B cell (primary cell): Measurements from ENCODE around the gene CALML4. TPM values are rescaled to one million over a fixed set of nuclear protein-coding genes. Genes with fewer than 3 reads are reported as not detected.

ENCODE experiments used
- ATAC-seq: fragments of 200-7000 bp; cut with Tn5 transposase; one replicate; pipeline ENCODE4 v1.10.0; 2021; ENCODE audit warnings: low read depth, mild to moderate bottlenecking, moderate number of reproducible peaks, moderate library complexity
- CTCF ChIA-PET: fragments of 350-600 bp; sonication (Branson Sonifier 250); formaldehyde crosslinking; loops from one replicate; lab custom pipeline; 2021; ENCODE audit warnings: antibody characterized with exemption, inconsistent platforms; lab: Charles Lee
- POLR2A ChIA-PET: fragments of 350-600 bp; sonication (Branson Sonifier 250); formaldehyde crosslinking; loops from one replicate; lab custom pipeline; 2021; ENCODE audit warnings: antibody characterized with exemption; lab: Charles Lee
- DNase-seq: peaks from one replicate; pipeline ENCODE4 v3.0.0; 2013
- H2AFZ ChIP-seq: 2 replicates; pipeline ENCODE4 v1.6.1; 2012; ENCODE audit warnings: mild to moderate bottlenecking, low read depth, low read length; ENCODE audit not compliant: insufficient read depth, poor library complexity, severe bottlenecking
- H3K27ac ChIP-seq, 2 donors: 1 replicate in 1 of 2; 2 replicates in 1 of 2; pipeline ENCODE4 v1.5.1; 2012 to 2013; ENCODE audit warnings: low read length in 2 of 2, mild to moderate bottlenecking in 2 of 2, moderate library complexity in 1 of 2
- H3K27me3 ChIP-seq, 4 experiments: fragments of 200-600 bp in 1 of 4; sonication (generic) in 1 of 4; replicated peaks in 1 of 4; 1 replicate in 2 of 4; 2 replicates in 2 of 4; pipeline versions ENCODE4 v1.6.1 to v1.7.0; 2013 to 2016; ENCODE audit warnings: low read length in 3 of 4, mild to moderate bottlenecking in 2 of 4, mixed read lengths in 1 of 4, moderate library complexity in 1 of 4; ENCODE audit not compliant: insufficient read depth in 4 of 4, control insufficient read depth in 3 of 4; ENCODE audit errors: control extremely low read depth in 1 of 4
- H3K36me3 ChIP-seq, 2 experiments: replicated peaks in 1 of 2; 1 replicate in 1 of 2; 2 replicates in 1 of 2; pipeline versions ENCODE4 v1.6.1 to v1.7.1; 2013; ENCODE audit warnings: low read length in 1 of 2; ENCODE audit not compliant: insufficient read depth in 2 of 2, control insufficient read depth in 1 of 2; ENCODE audit errors: control extremely low read depth in 1 of 2, extremely low read depth in 1 of 2
- H3K4me1 ChIP-seq, 2 donors: fragments of 200-600 bp in 1 of 2; sonication (generic) in 1 of 2; 1 replicate in 1 of 2; 2 replicates in 1 of 2; pipeline versions ENCODE4 v1.5.1 to v1.6.1; 2013 to 2017; ENCODE audit warnings: low read length in 2 of 2; ENCODE audit not compliant: control insufficient read depth in 2 of 2, insufficient read depth in 2 of 2
- H3K4me2 ChIP-seq: replicated peaks from 2 replicates; pipeline ENCODE3; 2012; ENCODE audit warnings: mild to moderate bottlenecking, low read depth, low read length; ENCODE audit not compliant: poor library complexity, severe bottlenecking
- H3K4me3 ChIP-seq, 5 experiments: fragments of 200-600 bp in 1 of 5; sonication (generic) in 1 of 5; 1 replicate in 3 of 5; 2 replicates in 2 of 5; pipeline versions ENCODE4 v1.5.1 to v1.7.0; 2011 to 2016; ENCODE audit warnings: low read length in 4 of 5, mild to moderate bottlenecking in 4 of 5, low read depth in 2 of 5, control low read depth in 1 of 5, moderate library complexity in 1 of 5; ENCODE audit not compliant: insufficient read depth in 1 of 5; ENCODE audit errors: control extremely low read depth in 1 of 5, extremely low read depth in 1 of 5
- H3K79me2 ChIP-seq: fragments of 200-600 bp; sonication (generic); one replicate; pipeline ENCODE4 v1.6.0; 2016; ENCODE audit warnings: low read length; ENCODE audit not compliant: control insufficient read depth, insufficient read depth
- H3K9ac ChIP-seq: fragments of 200-600 bp; sonication (generic); 2 replicates; pipeline ENCODE4 v1.6.1; 2017; ENCODE audit warnings: mild to moderate bottlenecking, low read length, moderate library complexity
- H3K9me3 ChIP-seq, 3 donors: one replicate each; pipeline versions ENCODE4 v1.6.1 to v1.7.1; 2013; ENCODE audit warnings: low read length in 2 of 3; ENCODE audit not compliant: control insufficient read depth in 2 of 3, insufficient read depth in 1 of 3; ENCODE audit errors: control extremely low read depth in 1 of 3
- H4K20me1 ChIP-seq: 2 replicates; pipeline ENCODE4 v1.6.0; 2012; ENCODE audit warnings: mild to moderate bottlenecking, low read length; ENCODE audit not compliant: insufficient read depth, control insufficient read depth, poor library complexity, severe bottlenecking
- H3K27ac Mint-ChIP-seq: one replicate; pipeline ENCODE4 v1.8.0; 2021; ENCODE audit warnings: mixed read lengths
- H3K27me3 Mint-ChIP-seq: one replicate; pipeline ENCODE4 v1.8.0; 2021; ENCODE audit warnings: mixed read lengths
- H3K4me1 Mint-ChIP-seq: one replicate; pipeline ENCODE4 v1.8.0; 2021; ENCODE audit warnings: mixed read lengths
- H3K4me3 Mint-ChIP-seq: one replicate; pipeline ENCODE4 v1.8.0; 2021; ENCODE audit warnings: mixed read lengths
- H3K9me3 Mint-ChIP-seq: one replicate; pipeline ENCODE4 v1.8.0; 2022; ENCODE audit warnings: mixed read lengths; ENCODE audit not compliant: insufficient read depth
- EZH2 ChIP-seq: IDR thresholded peaks from 2 replicates; pipeline ENCODE4 v1.6.1; 2012; ENCODE audit warnings: borderline replicate concordance, low read depth, mild to moderate bottlenecking, moderate library complexity, low read length; ENCODE audit not compliant: insufficient read depth, poor library complexity, severe bottlenecking
- WGBS: methylation state at CpG from one replicate; pipeline ENCODE4 v1.1.5; 2013; ENCODE audit warnings: missing lambda C conversion rate; ENCODE audit not compliant: insufficient coverage; 5-methylcytosine and 5-hydroxymethylcytosine counted together
- intact Hi-C: fragments of 100-400 bp; cut with micrococcal nuclease; formaldehyde crosslinking; loops from one replicate; pipeline ENCODE4 v1.10.0; 2022
- polyA plus RNA-seq: library from polyadenylated mRNA; depleted of rRNA; stranded (reverse); fragments of >200 nt; gene quantifications from 2 replicates; pipeline ENCODE4 v1.2.3, GENCODE V29; 2012
- total RNA-seq, 2 donors: library from RNA; stranded (reverse); fragments of 120-200 nt in 1 of 2; gene quantifications; 1 replicate in 1 of 2; 2 replicates in 1 of 2; pipeline versions ENCODE4 v1.2.3 to v1.2.4, GENCODE V29; 2013 to 2022
- TF ChIP-seq, protein P1 (sequence below): fragments of 200-600 bp; IDR thresholded peaks from one replicate; pipeline ENCODE4 v1.8.0; 2022; ENCODE audit warnings: antibody characterized with exemption, mild to moderate bottlenecking

CALML4 gene
- total and polyA plus RNA-seq, 2 donors (not counting 1 experiment from before 2014, with no cell fraction given), result 2.4 to 4.2 TPM

DNA sequence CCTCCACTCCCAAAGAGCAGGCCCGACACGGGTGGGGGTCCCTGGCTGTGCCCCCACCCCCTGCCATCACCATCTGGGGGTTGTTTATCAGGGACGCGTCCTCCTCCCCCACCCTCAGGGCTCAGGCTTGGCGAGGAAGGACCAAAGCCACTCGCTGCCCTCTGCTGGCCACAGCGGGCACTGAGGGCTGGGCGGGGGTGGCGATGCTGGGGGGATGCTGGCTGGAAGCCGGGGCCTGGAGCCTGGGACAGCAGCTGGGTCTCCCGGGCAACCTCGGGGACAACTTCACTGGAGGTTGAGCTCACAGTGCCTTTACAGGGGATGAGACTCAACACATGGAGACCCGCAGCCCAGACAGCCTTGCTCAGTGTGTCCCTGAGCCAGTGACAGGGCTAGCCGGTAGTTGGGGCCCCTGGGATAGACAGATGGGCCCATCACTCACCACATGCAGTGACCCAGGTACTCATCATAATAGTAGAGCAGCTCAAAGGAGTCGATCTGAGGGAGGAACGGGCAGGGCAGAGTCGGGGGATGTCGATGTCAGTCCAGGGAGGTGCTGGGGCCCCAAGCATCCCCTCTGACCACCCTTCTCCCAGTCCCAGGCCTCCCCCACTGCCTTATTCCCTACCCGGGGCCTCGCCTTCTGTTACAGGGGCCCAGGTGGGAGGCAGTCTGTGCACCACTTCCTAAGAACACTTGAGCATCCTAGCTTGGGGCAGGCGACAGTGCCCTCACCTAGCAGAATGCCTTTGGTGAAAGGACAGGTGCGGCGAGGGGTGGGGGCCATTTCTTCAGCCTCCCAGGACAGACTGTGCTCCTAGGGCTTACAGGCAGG lies 5.9 kb upstream of the CALML4 start:
- DNase-seq (peak; percentile 58), ATAC-seq (peak; percentile 37)
- TF ChIP-seq EZH2, result no peak
- TF ChIP-seq, protein P1, sequence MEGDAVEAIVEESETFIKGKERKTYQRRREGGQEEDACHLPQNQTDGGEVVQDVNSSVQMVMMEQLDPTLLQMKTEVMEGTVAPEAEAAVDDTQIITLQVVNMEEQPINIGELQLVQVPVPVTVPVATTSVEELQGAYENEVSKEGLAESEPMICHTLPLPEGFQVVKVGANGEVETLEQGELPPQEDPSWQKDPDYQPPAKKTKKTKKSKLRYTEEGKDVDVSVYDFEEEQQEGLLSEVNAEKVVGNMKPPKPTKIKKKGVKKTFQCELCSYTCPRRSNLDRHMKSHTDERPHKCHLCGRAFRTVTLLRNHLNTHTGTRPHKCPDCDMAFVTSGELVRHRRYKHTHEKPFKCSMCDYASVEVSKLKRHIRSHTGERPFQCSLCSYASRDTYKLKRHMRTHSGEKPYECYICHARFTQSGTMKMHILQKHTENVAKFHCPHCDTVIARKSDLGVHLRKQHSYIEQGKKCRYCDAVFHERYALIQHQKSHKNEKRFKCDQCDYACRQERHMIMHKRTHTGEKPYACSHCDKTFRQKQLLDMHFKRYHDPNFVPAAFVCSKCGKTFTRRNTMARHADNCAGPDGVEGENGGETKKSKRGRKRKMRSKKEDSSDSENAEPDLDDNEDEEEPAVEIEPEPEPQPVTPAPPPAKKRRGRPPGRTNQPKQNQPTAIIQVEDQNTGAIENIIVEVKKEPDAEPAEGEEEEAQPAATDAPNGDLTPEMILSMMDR, result peak; percentile 69
- Histone ChIP-seq H3K9ac (no peak overlapping the region), H3K27ac (no peak overlapping the region), H3K4me3 (no peak overlapping the region), H4K20me1 (no peaks in the 10 kb centered on the region), H2AFZ (no peak overlapping the region), H3K4me2 (peak overlapping the region; percentile 58), H3K9me3 (peaks cover 0 to 7% (median 0%) of the 10 kb centered on the region in 3 donors), H3K36me3 (peaks cover 0 to 3% of the 10 kb centered on the region in 2 experiments), H3K79me2 (peaks cover 3% of the 10 kb centered on the region), H3K27me3 (no peaks in the 10 kb centered on the region), H3K4me1 (peaks cover 26 to 30% of the 10 kb centered on the region in 2 donors)
- H3K4me1 Mint-ChIP-seq, result peaks cover 26% of the 10 kb centered on the region
- H3K4me3 Mint-ChIP-seq, result no peak overlapping the region
- intact Hi-C loops, result no loop called here
- no peaks in the 10 kb centered on the region for H3K27me3 Mint-ChIP-seq
- CTCF ChIA-PET, result interaction anchor here (0.7 to 2.3 kb wide), 5 partner anchors 8 to 428 kb away, joined by 4 to 7 read pairs (median 5); no protein-coding TSS in a partner anchor
- 79% methylated on average over 16 of the region's 23 CpGs for WGBS
- POLR2A ChIA-PET, result no interaction called here
- peak overlapping the region; percentile 20 for H3K27ac Mint-ChIP-seq
- H3K9me3 Mint-ChIP-seq, result no peaks in the 10 kb centered on the region

GRCh38 chr15:68210409-68210756 lies 5.3 kb upstream of the CALML4 start:
- peak overlapping the region; percentile 58 for H3K4me2 ChIP-seq
- no peak overlapping the region for H3K27ac Mint-ChIP-seq
- CTCF ChIA-PET, result interaction anchor here (0.6 to 2.3 kb wide), 5 partner anchors 56 to 427 kb away, joined by 3 to 7 read pairs (median 5); no protein-coding TSS in a partner anchor
- DNase-seq (no peak), ATAC-seq (no peak)
- 81% methylated on average over 7 of the region's 9 CpGs for WGBS
- no peak overlapping the region for H3K27ac ChIP-seq
- H3K4me3 Mint-ChIP-seq, result peak overlapping the region; percentile 57
- no peaks in the 10 kb centered on the region for H3K27me3 ChIP-seq
- H4K20me1 ChIP-seq, result no peaks in the 10 kb centered on the region
- POLR2A ChIA-PET, result interaction anchor here (0.7 kb wide), 1 partner anchor 352 kb away, joined by 5 read pairs; no protein-coding TSS in a partner anchor
- no peaks in the 10 kb centered on the region for H3K9me3 Mint-ChIP-seq
- no peaks in the 10 kb centered on the region for H3K27me3 Mint-ChIP-seq
- H3K4me1 Mint-ChIP-seq, result peaks cover 27% of the 10 kb centered on the region
- intact Hi-C loops, result no loop called here
- H2AFZ ChIP-seq, result peak overlapping the region; percentile 58
- peaks cover 0 to 3% of the 10 kb centered on the region in 2 experiments for H3K36me3 ChIP-seq
- no peak overlapping the region for H3K9ac ChIP-seq
- peaks cover 0 to 7% (median 0%) of the 10 kb centered on the region in 3 donors for H3K9me3 ChIP-seq
- H3K4me1 ChIP-seq, result peaks cover 26 to 35% of the 10 kb centered on the region in 2 donors
- H3K79me2 ChIP-seq, result peaks cover 3% of the 10 kb centered on the region
- TF ChIP-seq, protein P1, result no peak
- TF ChIP-seq EZH2, result no peak
- no peak overlapping the region for H3K4me3 ChIP-seq
